HepG2 (cell line): ENCODE results near the gene CLDN7.

Source experiments
- EP300 ChIP-seq, 3 experiments: sonication (generic) in 1 of 3; formaldehyde crosslinking in 1 of 3; IDR thresholded peaks; 2 replicates each; pipeline versions ENCODE4 v1.5.1 to v1.6.1; 2011 to 2020; ENCODE audit warnings: low read depth in 2 of 3, low read length in 2 of 3, borderline replicate concordance in 1 of 3, improper control_type of control experiment in 1 of 3, mild to moderate bottlenecking in 1 of 3, missing genetic modification reagents in 1 of 3, moderate library complexity in 1 of 3
- HDAC6 ChIP-seq: fragments of 200-600 bp; sonication (generic); IDR thresholded peaks from 2 replicates; pipeline ENCODE4 v1.7.0; 2017; ENCODE audit warnings: mild to moderate bottlenecking, antibody characterized with exemption, low read length, low read depth
- TAF1 ChIP-seq: sonication (generic); formaldehyde crosslinking; IDR thresholded peaks from 2 replicates; pipeline ENCODE4 v1.4.0; 2020; ENCODE audit warnings: missing genetic modification reagents
- ZFX ChIP-seq: sonication (generic); formaldehyde crosslinking; IDR thresholded peaks from 2 replicates; pipeline ENCODE4 v1.4.0; 2020; ENCODE audit warnings: mild to moderate bottlenecking, low read depth, missing genetic modification reagents, moderate library complexity
- ZKSCAN1 ChIP-seq: fragments of 150-350 bp; IDR thresholded peaks from 2 replicates; pipeline ENCODE4 v1.6.1; 2014; ENCODE audit warnings: low read length

GRCh38 chr17:7266784-7267183 lies 4.5 kb upstream of the CLDN7 start:
- no peak for TF ChIP-seq TAF1
- TF ChIP-seq HDAC6 = no peak
- no peak for TF ChIP-seq ZFX (CRISPR knock-in tag)
- TF ChIP-seq EP300 (IDR thresholded peaks at IDR 0.05; ENCODE audit: low read depth in 2 of 2, low read length in 2 of 2) = no peak
- no peak for TF ChIP-seq EP300 (CRISPR knock-in tag; IDR thresholded peaks at IDR 0.05; ENCODE audit: borderline replicate concordance)
- TF ChIP-seq ZKSCAN1 = no peak
